ENCODE data around the gene LMF1. TPM values are rescaled to one million over a fixed set of nuclear protein-coding genes. Genes with fewer than 3 reads are reported as not detected.

LMF1 gene
- total and polyA plus RNA-seq, 2 of the 13 experiments (the other 11 are each of a cell fraction or from before 2014, with no cell fraction given), result 6.8 to 8.5 TPM

GRCh38 chr16:912684-913613 lies 57.8 kb downstream of the LMF1 start (continued):
- TF ChIP-seq GMEB2 (CRISPR knock-in tag; IDR thresholded peaks at IDR 0.05; ENCODE audit: low read depth) (no peak), MTF1 (CRISPR knock-in tag; IDR thresholded peaks at IDR 0.05) (no peak), ZMYM2 (CRISPR knock-in tag; IDR thresholded peaks at IDR 0.05) (peak; percentile 50; the same call in 1 of the 2 replicates), ZNF570 (CRISPR knock-in tag; IDR thresholded peaks at IDR 0.05; ENCODE audit: borderline replicate concordance) (no peak), U2AF2 (IDR thresholded peaks at IDR 0.05; ENCODE audit: low read depth, low read length) (no peak), CCAR2 (optimal IDR thresholded peaks at IDR 0.05; ENCODE audit: low read depth, low read length) (no peak), BCLAF1 (IDR thresholded peaks at IDR 0.05) (no peak), ZNF281 (CRISPR knock-in tag; IDR thresholded peaks at IDR 0.05; ENCODE audit: borderline replicate concordance) (peak; percentile 72; the same call in 1 of the 2 replicates), CAMTA2 (CRISPR knock-in tag; IDR thresholded peaks at IDR 0.05; ENCODE audit: borderline replicate concordance) (no peak), ZNF678 (CRISPR knock-in tag; IDR thresholded peaks at IDR 0.05) (no peak), ZNF235 (CRISPR knock-in tag; IDR thresholded peaks at IDR 0.05; ENCODE audit: borderline replicate concordance) (no peak), CHD4 (IDR thresholded peaks at IDR 0.05; ENCODE audit: borderline replicate concordance, low read length) (no peak), FOXA1 (IDR thresholded peaks at IDR 0.05) (0 out of 2 replicates have a peak, but pooled peaks have one; percentile 41), FOXA1 (CRISPR knock-in tag; IDR thresholded peaks at IDR 0.05) (peak; percentile 100), FOXO1 (CRISPR knock-in tag; IDR thresholded peaks at IDR 0.05) (peak; percentile 93), ZNF510 (CRISPR knock-in tag; IDR thresholded peaks at IDR 0.05; ENCODE audit: low read depth) (no peak), EED (CRISPR knock-in tag; IDR thresholded peaks at IDR 0.05) (no peak), THYN1 (CRISPR knock-in tag; IDR thresholded peaks at IDR 0.05; ENCODE audit: borderline replicate concordance, low read depth) (no peak), ZNF598 (CRISPR knock-in tag; IDR thresholded peaks at IDR 0.05; ENCODE audit: borderline replicate concordance) (peak; percentile 72; the same call in 1 of the 2 replicates), ZNF543 (CRISPR knock-in tag; IDR thresholded peaks at IDR 0.05) (peak; percentile 75; the same call in 1 of the 2 replicates)

All from HepG2 (cell line).